ENCODE measurements around the gene MESP1.

Gene MESP1

GRCh38 chr15:89754361-89755154 lies 3.5 kb upstream of the MESP1 start:
- peaks cover 4% of the 10 kb centered on the region for H3K4me1 ChIP-seq (ENCODE audit: control insufficient read depth, low read depth, low read length)
- H3K9me3 ChIP-seq (ENCODE audit: control insufficient read depth, low read depth, low read length) = no peaks in the 10 kb centered on the region
- H3K4me3 ChIP-seq (ENCODE audit: low read length) = no peak overlapping the region
- H3K9ac ChIP-seq (ENCODE audit: low read length) = no peak overlapping the region
- no peak overlapping the region for H3K27ac ChIP-seq (ENCODE audit: low read length)
- no peaks in the 10 kb centered on the region for H3K36me3 ChIP-seq (ENCODE audit: control insufficient read depth, low read depth, low read length)
- H3K27me3 ChIP-seq (ENCODE audit: control insufficient read depth, insufficient read depth, low read length) = peaks cover 33% of the 10 kb centered on the region

GRCh38 chr15:89753855-89754254 lies 2.8 kb upstream of the MESP1 start:
- Histone ChIP-seq H3K27me3 (ENCODE audit: control insufficient read depth, insufficient read depth, low read length) (peaks cover 40% of the 10 kb centered on the region), H3K27ac (ENCODE audit: low read length) (no peak overlapping the region), H3K9ac (ENCODE audit: low read length) (no peak overlapping the region), H3K36me3 (ENCODE audit: control insufficient read depth, low read depth, low read length) (no peaks in the 10 kb centered on the region), H3K4me3 (ENCODE audit: low read length) (no peak overlapping the region), H3K4me1 (ENCODE audit: control insufficient read depth, low read depth, low read length) (peaks cover 4% of the 10 kb centered on the region), H3K9me3 (ENCODE audit: control insufficient read depth, low read depth, low read length) (no peaks in the 10 kb centered on the region)

- Histone ChIP-seq H3K27ac (ENCODE audit: low read length) (no peak overlapping the region), H3K9ac (ENCODE audit: low read length) (no peak overlapping the region), H3K4me3 (ENCODE audit: low read length) (peak overlapping the region; percentile 46), H3K36me3 (ENCODE audit: control insufficient read depth, low read depth, low read length) (no peaks in the 10 kb centered on the region), H3K9me3 (ENCODE audit: control insufficient read depth, low read depth, low read length) (no peaks in the 10 kb centered on the region), H3K27me3 (ENCODE audit: control insufficient read depth, insufficient read depth, low read length) (peaks cover 62% of the 10 kb centered on the region), H3K4me1 (ENCODE audit: control insufficient read depth, low read depth, low read length) (peaks cover 17% of the 10 kb centered on the region)
These were observed 699 bp upstream of the MESP1 start for GRCh38 chr15:89751748-89752147.

GRCh38 chr15:89749951-89750559 lies 994 bp downstream of the MESP1 start:
- Histone ChIP-seq H3K36me3 (ENCODE audit: control insufficient read depth, low read depth, low read length) (no peaks in the 10 kb centered on the region), H3K27me3 (ENCODE audit: control insufficient read depth, insufficient read depth, low read length) (peaks cover 78% of the 10 kb centered on the region), H3K4me1 (ENCODE audit: control insufficient read depth, low read depth, low read length) (peaks cover 17% of the 10 kb centered on the region), H3K4me3 (ENCODE audit: low read length) (peak overlapping the region; percentile 46), H3K9ac (ENCODE audit: low read length) (no peak overlapping the region), H3K9me3 (ENCODE audit: control insufficient read depth, low read depth, low read length) (no peaks in the 10 kb centered on the region), H3K27ac (ENCODE audit: low read length) (no peak overlapping the region)

- H3K36me3 ChIP-seq (ENCODE audit: control insufficient read depth, low read depth, low read length) = no peaks in the 10 kb centered on the region
- H3K9me3 ChIP-seq (ENCODE audit: control insufficient read depth, low read depth, low read length) = no peaks in the 10 kb centered on the region
- H3K27me3 ChIP-seq (ENCODE audit: control insufficient read depth, insufficient read depth, low read length) = peaks cover 84% of the 10 kb centered on the region
- no peak overlapping the region for H3K27ac ChIP-seq (ENCODE audit: low read length)
- no peak overlapping the region for H3K9ac ChIP-seq (ENCODE audit: low read length)
- H3K4me3 ChIP-seq (ENCODE audit: low read length) = peak overlapping the region; percentile 46
- peaks cover 17% of the 10 kb centered on the region for H3K4me1 ChIP-seq (ENCODE audit: control insufficient read depth, low read depth, low read length)
These were observed 1.5 kb downstream of the MESP1 start for GRCh38 chr15:89749526-89749925.

- H3K9ac ChIP-seq (ENCODE audit: low read length) = no peak overlapping the region
- no peak overlapping the region for H3K27ac ChIP-seq (ENCODE audit: low read length)
- peaks cover 17% of the 10 kb centered on the region for H3K4me1 ChIP-seq (ENCODE audit: control insufficient read depth, low read depth, low read length)
- H3K36me3 ChIP-seq (ENCODE audit: control insufficient read depth, low read depth, low read length) = no peaks in the 10 kb centered on the region
- H3K27me3 ChIP-seq (ENCODE audit: control insufficient read depth, insufficient read depth, low read length) = peaks cover 88% of the 10 kb centered on the region
- no peak overlapping the region for H3K4me3 ChIP-seq (ENCODE audit: low read length)
- H3K9me3 ChIP-seq (ENCODE audit: control insufficient read depth, low read depth, low read length) = no peaks in the 10 kb centered on the region
These were observed 2.0 kb downstream of the MESP1 start for GRCh38 chr15:89749054-89749453.

GRCh38 chr15:89747708-89748682 lies 3.1 kb downstream of the MESP1 start:
- peaks cover 17% of the 10 kb centered on the region for H3K4me1 ChIP-seq (ENCODE audit: control insufficient read depth, low read depth, low read length)
- H3K27me3 ChIP-seq (ENCODE audit: control insufficient read depth, insufficient read depth, low read length) = peaks cover 84% of the 10 kb centered on the region
- no peaks in the 10 kb centered on the region for H3K36me3 ChIP-seq (ENCODE audit: control insufficient read depth, low read depth, low read length)
- H3K27ac ChIP-seq (ENCODE audit: low read length) = no peak overlapping the region
- H3K9ac ChIP-seq (ENCODE audit: low read length) = no peak overlapping the region
- peak overlapping the region; percentile 38 for H3K4me3 ChIP-seq (ENCODE audit: low read length)
- no peaks in the 10 kb centered on the region for H3K9me3 ChIP-seq (ENCODE audit: control insufficient read depth, low read depth, low read length)

- no peak overlapping the region for H3K27ac ChIP-seq (ENCODE audit: low read length)
- no peaks in the 10 kb centered on the region for H3K9me3 ChIP-seq (ENCODE audit: control insufficient read depth, low read depth, low read length)
- H3K9ac ChIP-seq (ENCODE audit: low read length) = no peak overlapping the region
- H3K27me3 ChIP-seq (ENCODE audit: control insufficient read depth, insufficient read depth, low read length) = peaks cover 68% of the 10 kb centered on the region
- H3K4me3 ChIP-seq (ENCODE audit: low read length) = no peak overlapping the region
- H3K4me1 ChIP-seq (ENCODE audit: control insufficient read depth, low read depth, low read length) = peaks cover 17% of the 10 kb centered on the region
- no peaks in the 10 kb centered on the region for H3K36me3 ChIP-seq (ENCODE audit: control insufficient read depth, low read depth, low read length)
These were observed 4.7 kb downstream of the MESP1 start for GRCh38 chr15:89746386-89746780.

- H3K36me3 ChIP-seq (ENCODE audit: control insufficient read depth, low read depth, low read length) = no peaks in the 10 kb centered on the region
- H3K27ac ChIP-seq (ENCODE audit: low read length) = no peak overlapping the region
- no peak overlapping the region for H3K9ac ChIP-seq (ENCODE audit: low read length)
- H3K9me3 ChIP-seq (ENCODE audit: control insufficient read depth, low read depth, low read length) = no peaks in the 10 kb centered on the region
- no peak overlapping the region for H3K4me3 ChIP-seq (ENCODE audit: low read length)
- H3K4me1 ChIP-seq (ENCODE audit: control insufficient read depth, low read depth, low read length) = peaks cover 17% of the 10 kb centered on the region
- peaks cover 65% of the 10 kb centered on the region for H3K27me3 ChIP-seq (ENCODE audit: control insufficient read depth, insufficient read depth, low read length)
These were observed 5.3 kb downstream of the MESP1 start for GRCh38 chr15:89745768-89746167.

GRCh38 chr15:89745131-89745530 lies 5.9 kb downstream of the MESP1 start:
- Histone ChIP-seq H3K4me3 (ENCODE audit: low read length) (no peak overlapping the region), H3K9ac (ENCODE audit: low read length) (no peak overlapping the region), H3K27ac (ENCODE audit: low read length) (no peak overlapping the region), H3K36me3 (ENCODE audit: control insufficient read depth, low read depth, low read length) (no peaks in the 10 kb centered on the region), H3K27me3 (ENCODE audit: control insufficient read depth, insufficient read depth, low read length) (peaks cover 61% of the 10 kb centered on the region), H3K4me1 (ENCODE audit: control insufficient read depth, low read depth, low read length) (peaks cover 17% of the 10 kb centered on the region), H3K9me3 (ENCODE audit: control insufficient read depth, low read depth, low read length) (no peaks in the 10 kb centered on the region)

- Histone ChIP-seq H3K9me3 (ENCODE audit: control insufficient read depth, low read depth, low read length) (no peaks in the 10 kb centered on the region), H3K27me3 (ENCODE audit: control insufficient read depth, insufficient read depth, low read length) (peaks cover 45% of the 10 kb centered on the region), H3K4me3 (ENCODE audit: low read length) (no peak overlapping the region), H3K4me1 (ENCODE audit: control insufficient read depth, low read depth, low read length) (peaks cover 13% of the 10 kb centered on the region), H3K36me3 (ENCODE audit: control insufficient read depth, low read depth, low read length) (no peaks in the 10 kb centered on the region), H3K27ac (ENCODE audit: low read length) (no peak overlapping the region), H3K9ac (ENCODE audit: low read length) (no peak overlapping the region)
These were observed 7.5 kb downstream of the MESP1 start for GRCh38 chr15:89743594-89743993.
